ENCODE results near the gene DNER. TPM values are rescaled to one million over a fixed set of nuclear protein-coding genes. Genes with fewer than 3 reads are reported as not detected.

DNER gene
- total RNA-seq, 1 experiment from 2014 or later = 8.4 TPM

- Histone ChIP-seq H3K4me1 (ENCODE audit: insufficient read depth, low read length, poor library complexity, severe bottlenecking) (peaks cover 30% of the 10 kb centered on the region), H3K4me3 (ENCODE audit: low read depth, low read length, poor library complexity, severe bottlenecking) (no peak overlapping the region), H3K27me3 (replicated peaks; ENCODE audit: insufficient read depth, low read depth, low read length, poor library complexity) (no peaks in the 10 kb centered on the region), H3K27ac (ENCODE audit: low read depth, low read length, poor library complexity, severe bottlenecking) (no peak overlapping the region), H3K9me3 (ENCODE audit: low read depth, low read length, poor library complexity, severe bottlenecking) (no peaks in the 10 kb centered on the region), H3K36me3 (ENCODE audit: insufficient read depth, low read length, poor library complexity, severe bottlenecking) (no peaks in the 10 kb centered on the region)
- ChIA-PET CTCF (no interaction called here), POLR2A (ENCODE audit: low non-redundant PET) (no interaction called here)
- DNase-seq (ENCODE audit: low spot score) = peak; percentile 52
- no peak for TF ChIP-seq EZH2 (IDR thresholded peaks at IDR 0.05; ENCODE audit: borderline replicate concordance, low read depth, low read length, poor library complexity, severe bottlenecking)
- TF ChIP-seq CTCF (conservative IDR thresholded peaks at IDR 0.05; ENCODE audit: low read depth, low read length) = no peak
- intact Hi-C loops (cut with micrococcal nuclease; ENCODE audit: unreplicated experiment) = no loop called here
- no TSS peak for BruUV-seq (replicated peaks)
Measured at GRCh38 chr2:229407170-229407569, 307.2 kb downstream of the DNER start.

GRCh38 chr2:229405796-229406195 lies 308.6 kb downstream of the DNER start:
- intact Hi-C loops (cut with micrococcal nuclease; ENCODE audit: unreplicated experiment) = no loop called here
- no peak overlapping the region for H3K4me3 ChIP-seq (ENCODE audit: low read depth, low read length, poor library complexity, severe bottlenecking)
- CTCF ChIA-PET = no interaction called here
- TF ChIP-seq EZH2 (IDR thresholded peaks at IDR 0.05; ENCODE audit: borderline replicate concordance, low read depth, low read length, poor library complexity, severe bottlenecking) (no peak), CTCF (conservative IDR thresholded peaks at IDR 0.05; ENCODE audit: low read depth, low read length) (no peak)
- no peaks in the 10 kb centered on the region for H3K9me3 ChIP-seq (ENCODE audit: low read depth, low read length, poor library complexity, severe bottlenecking)
- no TSS peak for BruUV-seq (replicated peaks)
- POLR2A ChIA-PET (ENCODE audit: low non-redundant PET) = interaction anchor here (0.9 kb wide), 1 partner anchor 484 kb away, joined by 3 read pairs; no protein-coding TSS in a partner anchor
- H3K36me3 ChIP-seq (ENCODE audit: insufficient read depth, low read length, poor library complexity, severe bottlenecking) = no peaks in the 10 kb centered on the region
- DNase-seq (ENCODE audit: low spot score) = no peak
- H3K27me3 ChIP-seq (replicated peaks; ENCODE audit: insufficient read depth, low read depth, low read length, poor library complexity) = no peaks in the 10 kb centered on the region
- peaks cover 30% of the 10 kb centered on the region for H3K4me1 ChIP-seq (ENCODE audit: insufficient read depth, low read length, poor library complexity, severe bottlenecking)
- H3K27ac ChIP-seq (ENCODE audit: low read depth, low read length, poor library complexity, severe bottlenecking) = no peak overlapping the region

GRCh38 chr2:229403296-229403695 lies 311.1 kb downstream of the DNER start:
- Histone ChIP-seq H3K4me3 (ENCODE audit: low read depth, low read length, poor library complexity, severe bottlenecking) (no peak overlapping the region), H3K4me1 (ENCODE audit: insufficient read depth, low read length, poor library complexity, severe bottlenecking) (peaks cover 9% of the 10 kb centered on the region), H3K27me3 (replicated peaks; ENCODE audit: insufficient read depth, low read depth, low read length, poor library complexity) (no peaks in the 10 kb centered on the region), H3K27ac (ENCODE audit: low read depth, low read length, poor library complexity, severe bottlenecking) (no peak overlapping the region), H3K9me3 (ENCODE audit: low read depth, low read length, poor library complexity, severe bottlenecking) (no peaks in the 10 kb centered on the region), H3K36me3 (ENCODE audit: insufficient read depth, low read length, poor library complexity, severe bottlenecking) (no peaks in the 10 kb centered on the region)
- CTCF ChIA-PET = no interaction called here
- no TSS peak for BruUV-seq (replicated peaks)
- POLR2A ChIA-PET (ENCODE audit: low non-redundant PET) = no interaction called here
- no peak for TF ChIP-seq EZH2 (IDR thresholded peaks at IDR 0.05; ENCODE audit: borderline replicate concordance, low read depth, low read length, poor library complexity, severe bottlenecking)
- no peak for TF ChIP-seq CTCF (conservative IDR thresholded peaks at IDR 0.05; ENCODE audit: low read depth, low read length)
- intact Hi-C loops (cut with micrococcal nuclease; ENCODE audit: unreplicated experiment) = no loop called here
- DNase-seq (ENCODE audit: low spot score) = no peak
